PC-9 (cell line): ENCODE data around the gene GDF2. TPM values are rescaled to one million over a fixed set of nuclear protein-coding genes. Genes with fewer than 3 reads are reported as not detected.

Experiments used
- BruUV-seq: library from RNA; stranded (reverse); fragments of 400-500 nt; replicated peaks from 2 replicates; lab custom pipeline; 2021; lab: Mats Ljungman, UMichigan
- CTCF ChIA-PET: fragments of 300-600 bp; sonication (Branson Sonifier 250); formaldehyde crosslinking; loops from one replicate; lab custom pipeline; 2022; ENCODE audit warnings: antibody characterized with exemption; lab: Charles Lee
- POLR2A ChIA-PET: fragments of 300-600 bp; sonication (Branson Sonifier 250); formaldehyde crosslinking; loops from one replicate; lab custom pipeline; 2022; ENCODE audit warnings: antibody characterized with exemption; ENCODE audit not compliant: unreplicated experiment; lab: Charles Lee
- DNase-seq, 2 experiments: peaks; one replicate each; pipeline versions ENCODE4 v3.0.0 to v3.0.0-alpha.2; 2015 to 2022; ENCODE audit warnings: mixed read lengths in 1 of 2
- H2AFZ ChIP-seq: fragments of 200-600 bp; sonication (generic); 2 replicates; pipeline ENCODE4 v1.8.1; 2017; ENCODE audit warnings: antibody characterized with exemption
- H3F3A ChIP-seq: fragments of 200-600 bp; sonication (generic); 2 replicates; pipeline ENCODE4 v1.8.1; 2017; ENCODE audit warnings: antibody characterized with exemption, mild to moderate bottlenecking, low read depth; ENCODE audit not compliant: insufficient read depth
- H3K27ac ChIP-seq: fragments of 200-600 bp; sonication (generic); 2 replicates; pipeline ENCODE4 v1.6.1; 2016; ENCODE audit warnings: mixed run types
- H3K27me3 ChIP-seq: fragments of 200-600 bp; sonication (generic); 2 replicates; pipeline ENCODE4 v1.6.1; 2016; ENCODE audit warnings: low read depth, mixed run types; ENCODE audit not compliant: insufficient read depth
- H3K36me3 ChIP-seq: fragments of 200-600 bp; sonication (generic); 2 replicates; pipeline ENCODE4 v1.6.1; 2016; ENCODE audit warnings: low read depth, mixed run types
- H3K4me1 ChIP-seq: fragments of 200-600 bp; sonication (generic); replicated peaks from 2 replicates; pipeline ENCODE4 v1.6.1; 2016; ENCODE audit warnings: mixed run types; ENCODE audit not compliant: insufficient read depth
- H3K4me2 ChIP-seq: fragments of 200-600 bp; sonication (generic); 2 replicates; pipeline ENCODE4 v1.6.1; 2017; ENCODE audit warnings: mixed run types
- H3K4me3 ChIP-seq: fragments of 200-600 bp; sonication (generic); 2 replicates; pipeline ENCODE4 v1.6.1; 2016; ENCODE audit warnings: mixed run types
- H3K79me2 ChIP-seq: fragments of 200-600 bp; sonication (generic); 2 replicates; pipeline ENCODE4 v1.6.1; 2017; ENCODE audit warnings: low read depth, mixed run types
- H3K9me2 ChIP-seq: fragments of 200-600 bp; sonication (generic); 2 replicates; pipeline ENCODE4 v1.8.1; 2017; ENCODE audit warnings: mild to moderate bottlenecking; ENCODE audit not compliant: insufficient read depth
- H3K9me3 ChIP-seq: fragments of 200-600 bp; sonication (generic); 2 replicates; pipeline ENCODE4 v1.8.1; 2016; ENCODE audit warnings: low read depth; ENCODE audit not compliant: insufficient read depth
- H4K20me1 ChIP-seq: fragments of 200-600 bp; sonication (generic); 2 replicates; pipeline ENCODE4 v1.8.1; 2017; ENCODE audit not compliant: insufficient read depth
- EZH2 ChIP-seq: fragments of 200-600 bp; sonication (generic); IDR thresholded peaks from 2 replicates; pipeline ENCODE4 v1.8.0; 2017; ENCODE audit warnings: antibody characterized with exemption, low read depth
- intact Hi-C: fragments of 100-400 bp; cut with micrococcal nuclease; formaldehyde crosslinking; loops from one replicate; pipeline ENCODE4 v1.10.0; 2022; ENCODE audit not compliant: unreplicated experiment
- total RNA-seq: library from RNA; stranded (reverse); gene quantifications from 2 replicates; pipeline ENCODE4 v1.2.3, GENCODE V29; 2021
- TF ChIP-seq, protein P1 (sequence below): fragments of 200-600 bp; sonication (generic); conservative IDR thresholded peaks from 2 replicates; pipeline ENCODE4 v1.6.1; 2017; ENCODE audit warnings: mixed run types, antibody characterized with exemption, mild to moderate bottlenecking, moderate library complexity

GDF2 gene
- total RNA-seq, 1 experiment from 2014 or later = not detected

GRCh38 chr10:47374611-47375536 is 52.6 kb downstream of the GDF2 start:
- Histone ChIP-seq H3K79me2 (no peaks in the 10 kb centered on the region), H3K27ac (no peak overlapping the region), H3K27me3 (no peaks in the 10 kb centered on the region), H2AFZ (no peak overlapping the region), H3K4me3 (no peak overlapping the region), H3F3A (no peaks in the 10 kb centered on the region), H3K4me1 (no peaks in the 10 kb centered on the region), H3K9me2 (no peaks in the 10 kb centered on the region), H3K36me3 (no peaks in the 10 kb centered on the region), H3K4me2 (no peak overlapping the region), H4K20me1 (no peaks in the 10 kb centered on the region), H3K9me3 (no peaks in the 10 kb centered on the region)
- TF ChIP-seq EZH2 = no peak
- TF ChIP-seq, protein P1, sequence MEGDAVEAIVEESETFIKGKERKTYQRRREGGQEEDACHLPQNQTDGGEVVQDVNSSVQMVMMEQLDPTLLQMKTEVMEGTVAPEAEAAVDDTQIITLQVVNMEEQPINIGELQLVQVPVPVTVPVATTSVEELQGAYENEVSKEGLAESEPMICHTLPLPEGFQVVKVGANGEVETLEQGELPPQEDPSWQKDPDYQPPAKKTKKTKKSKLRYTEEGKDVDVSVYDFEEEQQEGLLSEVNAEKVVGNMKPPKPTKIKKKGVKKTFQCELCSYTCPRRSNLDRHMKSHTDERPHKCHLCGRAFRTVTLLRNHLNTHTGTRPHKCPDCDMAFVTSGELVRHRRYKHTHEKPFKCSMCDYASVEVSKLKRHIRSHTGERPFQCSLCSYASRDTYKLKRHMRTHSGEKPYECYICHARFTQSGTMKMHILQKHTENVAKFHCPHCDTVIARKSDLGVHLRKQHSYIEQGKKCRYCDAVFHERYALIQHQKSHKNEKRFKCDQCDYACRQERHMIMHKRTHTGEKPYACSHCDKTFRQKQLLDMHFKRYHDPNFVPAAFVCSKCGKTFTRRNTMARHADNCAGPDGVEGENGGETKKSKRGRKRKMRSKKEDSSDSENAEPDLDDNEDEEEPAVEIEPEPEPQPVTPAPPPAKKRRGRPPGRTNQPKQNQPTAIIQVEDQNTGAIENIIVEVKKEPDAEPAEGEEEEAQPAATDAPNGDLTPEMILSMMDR = no peak
- ChIA-PET CTCF (interaction anchor here (0.5 kb wide), 1 partner anchor 64 kb away, joined by 3 read pairs; no protein-coding TSS in a partner anchor), POLR2A (no interaction called here)
- no TSS peak for BruUV-seq
- no peak for DNase-seq
- intact Hi-C loops = no loop called here

GRCh38 chr10:47376522-47377220 is 54.4 kb downstream of the GDF2 start:
- Histone ChIP-seq H4K20me1 (no peaks in the 10 kb centered on the region), H3K4me2 (no peak overlapping the region), H3K27ac (no peak overlapping the region), H3F3A (no peaks in the 10 kb centered on the region), H3K9me2 (no peaks in the 10 kb centered on the region), H3K79me2 (no peaks in the 10 kb centered on the region), H2AFZ (no peak overlapping the region), H3K4me3 (no peak overlapping the region), H3K9me3 (no peaks in the 10 kb centered on the region), H3K27me3 (no peaks in the 10 kb centered on the region), H3K36me3 (no peaks in the 10 kb centered on the region), H3K4me1 (no peaks in the 10 kb centered on the region)
- POLR2A ChIA-PET = no interaction called here
- intact Hi-C loops = no loop called here
- CTCF ChIA-PET = no interaction called here
- no TSS peak for BruUV-seq
- DNase-seq = no peak
- TF ChIP-seq, protein P1 = no peak
- TF ChIP-seq EZH2 = no peak

Other genes with a start within 250 kb of the GDF2 start
- gene GDF10, start 22.3 kb upstream of the GDF2 start, total RNA-seq = not detected in 2 replicates
- gene RBP3, start 25.9 kb downstream of the GDF2 start, total RNA-seq = not detected in 2 replicates
- 11.4 and 18.1 TPM in 2 replicates for gene ZNF488, start 61.8 kb downstream of the GDF2 start, total RNA-seq
- gene ANXA8, start 161.7 kb downstream of the GDF2 start, total RNA-seq = 172 and 196 TPM in 2 replicates
- gene FAM25G, start 169.2 kb downstream of the GDF2 start, total RNA-seq = 3.2 TPM in 1 of 2 replicates, not detected in the other
- gene AGAP9, start 201.2 kb downstream of the GDF2 start, total RNA-seq = 14.1 and 15.1 TPM in 2 replicates